Tibial artery (tissue), 4 donors: ENCODE results near the gene PLIN1.

ENCODE experiments used
- DNase-seq, 2 donors: peaks; one replicate each; pipeline ENCODE4 v3.0.0-alpha.2; 2019
- H3K27ac ChIP-seq, 2 donors: fragments of 200-600 bp; sonication (generic) in 1 of 2; 1 replicate in 1 of 2; 2 replicates in 1 of 2; pipeline ENCODE4 v1.5.1; 2018 to 2019; ENCODE audit warnings: mild to moderate bottlenecking in 1 of 2
- H3K27me3 ChIP-seq, 2 donors: fragments of 200-600 bp; sonication (generic) in 1 of 2; one replicate each; pipeline versions ENCODE4 v1.5.1 to v1.6.0; 2016 to 2019
- H3K36me3 ChIP-seq, 3 donors: fragments of 200-600 bp; sonication (generic) in 2 of 3; one replicate each; pipeline ENCODE4 v1.5.1; 2016 to 2019; ENCODE audit warnings: mild to moderate bottlenecking in 2 of 3
- H3K4me1 ChIP-seq, 4 donors: fragments of 200-600 bp; sonication (generic) in 2 of 4; 1 replicate in 3 of 4; 2 replicates in 1 of 4; pipeline ENCODE4 v1.5.1; 2016 to 2019
- H3K4me3 ChIP-seq, 2 donors: fragments of 200-600 bp; sonication (generic) in 1 of 2; 1 replicate in 1 of 2; 2 replicates in 1 of 2; pipeline ENCODE4 v1.5.1; 2018 to 2019; ENCODE audit warnings: mild to moderate bottlenecking in 2 of 2
- H3K9me3 ChIP-seq, 3 donors: fragments of 200-600 bp; sonication (generic) in 1 of 3; one replicate each; pipeline ENCODE4 v1.5.1; 2016 to 2019
- intact Hi-C: fragments of 100-400 bp; cut with DNase I; formaldehyde crosslinking; loops from one replicate; pipeline ENCODE4 v1.15.0; 2023; ENCODE audit warnings: low total_unique reads
- TF ChIP-seq, protein P1 (sequence below), 2 experiments: fragments of 200-600 bp in 1 of 2; fragments of 450-650 bp in 1 of 2; IDR thresholded peaks; one replicate each; pipeline ENCODE4 v1.5.1; 2017 to 2019; ENCODE audit warnings: antibody characterized with exemption in 2 of 2, mild to moderate bottlenecking in 1 of 2, moderate library complexity in 1 of 2

The PLIN1 gene

DNA sequence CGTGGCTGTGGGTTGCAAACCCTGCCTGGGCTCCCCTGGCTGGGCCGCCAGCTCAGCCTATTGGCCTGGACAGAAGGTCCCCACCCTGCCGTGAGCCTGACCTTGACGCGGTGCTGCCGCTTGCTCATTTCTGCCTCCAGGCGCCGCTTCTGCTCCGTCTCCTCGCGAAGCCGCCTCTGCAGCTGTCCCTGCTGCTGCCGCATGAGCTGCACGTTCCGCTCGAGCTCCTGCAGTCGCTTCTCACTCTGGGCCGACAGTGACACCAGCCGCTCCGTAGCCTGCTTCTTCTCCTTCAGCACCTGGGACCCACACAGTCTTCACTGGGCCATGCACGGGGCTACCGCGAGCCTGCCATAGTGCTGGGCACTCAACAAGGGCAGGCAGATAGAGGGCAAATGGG, 45.6 kb downstream of the PLIN1 start:
- Histone ChIP-seq H3K9me3 (no peaks in the 10 kb centered on the region), H3K4me1 (no peaks in the 10 kb centered on the region), H3K27ac (no peak overlapping the region), H3K36me3 (peaks cover 38 to 57% (median 55%) of the 10 kb centered on the region in 3 donors), H3K4me3 (no peak overlapping the region), H3K27me3 (no peaks in the 10 kb centered on the region)
- intact Hi-C loops: no loop called here
- no peak for DNase-seq
- TF ChIP-seq, protein P1, sequence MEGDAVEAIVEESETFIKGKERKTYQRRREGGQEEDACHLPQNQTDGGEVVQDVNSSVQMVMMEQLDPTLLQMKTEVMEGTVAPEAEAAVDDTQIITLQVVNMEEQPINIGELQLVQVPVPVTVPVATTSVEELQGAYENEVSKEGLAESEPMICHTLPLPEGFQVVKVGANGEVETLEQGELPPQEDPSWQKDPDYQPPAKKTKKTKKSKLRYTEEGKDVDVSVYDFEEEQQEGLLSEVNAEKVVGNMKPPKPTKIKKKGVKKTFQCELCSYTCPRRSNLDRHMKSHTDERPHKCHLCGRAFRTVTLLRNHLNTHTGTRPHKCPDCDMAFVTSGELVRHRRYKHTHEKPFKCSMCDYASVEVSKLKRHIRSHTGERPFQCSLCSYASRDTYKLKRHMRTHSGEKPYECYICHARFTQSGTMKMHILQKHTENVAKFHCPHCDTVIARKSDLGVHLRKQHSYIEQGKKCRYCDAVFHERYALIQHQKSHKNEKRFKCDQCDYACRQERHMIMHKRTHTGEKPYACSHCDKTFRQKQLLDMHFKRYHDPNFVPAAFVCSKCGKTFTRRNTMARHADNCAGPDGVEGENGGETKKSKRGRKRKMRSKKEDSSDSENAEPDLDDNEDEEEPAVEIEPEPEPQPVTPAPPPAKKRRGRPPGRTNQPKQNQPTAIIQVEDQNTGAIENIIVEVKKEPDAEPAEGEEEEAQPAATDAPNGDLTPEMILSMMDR (IDR thresholded peaks at IDR 0.05): no peak

DNA sequence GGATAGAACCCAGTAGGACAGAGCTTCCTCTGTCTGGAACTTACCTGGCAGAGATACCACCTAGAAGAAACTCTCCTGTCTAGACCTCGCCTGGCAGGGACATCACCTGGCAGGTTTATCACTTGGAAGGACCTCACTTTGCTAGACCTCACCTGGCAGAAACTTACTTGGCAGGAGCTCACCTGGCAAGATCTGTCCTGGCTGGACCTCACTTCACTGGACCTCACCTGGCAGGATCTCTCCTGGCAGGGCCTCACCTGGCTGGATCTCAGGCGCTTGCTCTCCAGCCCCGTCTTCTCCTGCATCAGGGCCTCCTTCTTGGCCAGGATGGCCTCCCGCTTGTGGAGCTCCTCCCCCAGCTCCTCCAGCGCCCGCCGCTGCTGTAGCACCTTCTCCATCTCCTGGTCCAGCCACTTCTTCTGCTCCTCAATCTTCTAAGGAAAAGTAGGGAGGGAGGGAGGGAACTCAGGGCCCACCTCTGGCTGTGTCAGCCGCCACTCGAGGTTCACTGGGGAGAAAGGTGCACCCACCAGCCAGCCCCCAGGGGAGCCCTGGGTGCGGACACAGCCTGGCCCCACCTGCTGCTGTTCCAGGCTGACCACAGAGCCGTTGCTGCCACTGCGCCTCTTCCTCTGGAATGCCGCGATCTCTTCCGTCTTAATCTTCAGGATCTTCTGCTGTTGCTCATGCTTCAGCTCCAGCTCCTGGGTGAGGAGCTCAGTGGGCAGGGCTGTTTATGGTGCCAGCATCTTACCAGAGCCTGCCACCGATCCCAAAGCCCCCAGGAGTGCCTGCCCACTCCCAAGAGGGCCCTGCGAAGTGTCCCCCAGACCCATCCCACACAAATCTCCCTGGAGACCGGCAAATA, 46.4 kb downstream of the PLIN1 start:
- Histone ChIP-seq H3K4me3 (no peak overlapping the region), H3K27ac (no peak overlapping the region), H3K9me3 (no peaks in the 10 kb centered on the region), H3K27me3 (no peaks in the 10 kb centered on the region), H3K4me1 (no peaks in the 10 kb centered on the region), H3K36me3 (peaks cover 38 to 65% (median 63%) of the 10 kb centered on the region in 3 donors)
- intact Hi-C loops: no loop called here
- TF ChIP-seq, protein P1 (IDR thresholded peaks at IDR 0.05): no peak
- DNase-seq: no peak

DNA sequence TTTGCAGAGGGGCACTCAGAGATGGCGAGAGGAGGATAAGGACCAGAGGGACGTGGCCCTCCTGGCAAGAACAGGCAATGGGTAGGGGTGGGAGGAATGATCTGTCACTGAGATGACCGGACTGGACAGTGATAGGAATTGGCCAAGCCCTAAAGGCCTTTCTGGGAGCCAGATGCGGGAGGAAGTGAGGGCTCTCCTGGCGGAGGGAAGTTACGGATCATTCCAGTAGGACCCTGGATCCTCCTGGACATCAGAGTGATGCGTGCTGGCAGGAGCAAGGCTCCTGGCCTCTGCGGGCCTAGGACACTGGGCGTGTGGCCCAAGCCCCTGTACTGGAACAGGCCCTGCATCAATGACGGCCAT, 47.3 kb downstream of the PLIN1 start:
- Histone ChIP-seq H3K36me3 (peaks cover 38 to 74% (median 71%) of the 10 kb centered on the region in 3 donors), H3K27me3 (no peaks in the 10 kb centered on the region), H3K9me3 (no peaks in the 10 kb centered on the region), H3K4me3 (no peak overlapping the region), H3K27ac (no peak overlapping the region), H3K4me1 (no peaks in the 10 kb centered on the region)
- intact Hi-C loops: no loop called here
- TF ChIP-seq, protein P1 (IDR thresholded peaks at IDR 0.05): no peak
- DNase-seq: no peak

DNA sequence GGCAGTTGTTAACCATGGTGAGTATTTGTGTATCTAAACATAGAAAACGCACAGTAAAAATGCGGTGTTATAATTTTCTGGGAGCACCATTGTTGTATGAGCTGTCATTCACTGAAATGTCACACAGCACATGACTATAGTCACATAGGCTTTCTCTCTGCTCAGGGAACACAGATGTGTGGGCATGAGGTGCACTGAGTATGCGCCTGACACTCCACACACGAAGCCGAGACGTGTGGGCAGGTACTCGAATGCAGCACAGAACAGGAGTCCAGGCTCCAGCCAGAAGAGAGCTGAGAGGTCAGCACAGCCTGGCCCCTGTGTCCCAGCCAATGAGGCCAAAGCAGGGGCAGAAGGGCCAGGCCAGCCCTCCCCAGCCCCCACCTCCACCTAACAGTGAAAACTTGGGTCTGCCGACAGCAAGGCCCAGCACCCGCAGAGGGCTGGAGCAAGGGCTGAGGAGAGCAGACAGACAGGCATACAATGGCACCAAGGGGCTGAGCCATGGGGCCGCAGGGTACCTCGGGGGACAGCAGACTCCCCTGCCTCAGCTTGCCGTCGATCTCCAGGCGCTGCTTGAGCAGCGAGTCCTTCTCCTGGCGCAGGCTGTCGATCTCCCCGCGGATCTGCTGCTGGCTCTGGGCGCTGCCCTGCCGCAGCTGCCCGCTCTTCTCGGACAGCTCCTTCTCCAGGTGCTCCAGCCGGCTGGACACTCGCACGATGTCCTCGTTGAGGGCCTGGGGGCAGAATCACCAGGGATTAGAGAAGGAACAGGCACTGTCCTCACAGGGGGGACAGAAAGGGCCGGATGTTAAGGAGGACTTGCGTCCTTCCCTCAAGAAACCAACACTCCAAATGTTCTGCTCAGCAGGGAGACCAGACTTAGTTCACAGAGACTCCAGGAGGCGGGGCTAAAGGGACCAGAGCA, 47.9 kb downstream of the PLIN1 start:
- TF ChIP-seq, protein P1 (IDR thresholded peaks at IDR 0.05): no peak
- Histone ChIP-seq H3K27ac (no peak overlapping the region), H3K4me1 (no peaks in the 10 kb centered on the region), H3K4me3 (no peak overlapping the region), H3K36me3 (peaks cover 38 to 80% (median 77%) of the 10 kb centered on the region in 3 donors), H3K9me3 (no peaks in the 10 kb centered on the region), H3K27me3 (no peaks in the 10 kb centered on the region)
- intact Hi-C loops: no loop called here
- no peak for DNase-seq

DNA sequence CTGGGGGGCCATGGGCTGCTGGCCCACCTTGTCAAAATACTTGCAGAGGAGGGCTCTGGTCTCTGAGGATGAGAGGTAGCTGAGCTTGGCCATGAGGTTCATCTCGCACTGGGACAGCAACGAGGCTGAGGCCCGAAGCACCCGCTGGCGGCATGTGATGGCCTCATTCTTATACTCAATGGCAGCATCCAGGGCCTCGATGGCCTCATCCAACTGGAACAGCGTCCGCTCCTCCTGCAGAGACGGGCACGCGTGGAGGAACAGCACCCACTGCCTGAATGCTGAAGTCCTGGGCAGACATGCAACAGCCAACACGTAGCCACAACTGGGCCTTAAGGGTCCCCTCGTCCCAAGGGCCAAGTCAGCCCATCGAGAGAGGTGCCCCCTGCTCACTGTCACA, 48.9 kb downstream of the PLIN1 start:
- Histone ChIP-seq H3K27ac (no peak overlapping the region), H3K36me3 (peaks cover 38 to 90% (median 80%) of the 10 kb centered on the region in 3 donors), H3K9me3 (no peaks in the 10 kb centered on the region), H3K4me3 (no peak overlapping the region), H3K27me3 (no peaks in the 10 kb centered on the region), H3K4me1 (no peaks in the 10 kb centered on the region)
- intact Hi-C loops: no loop called here
- TF ChIP-seq, protein P1 (IDR thresholded peaks at IDR 0.05): no peak
- no peak for DNase-seq
